Caki2 (cell line): Measurements from ENCODE around the gene LBX2. TPM values are rescaled to one million over a fixed set of nuclear protein-coding genes. Genes with fewer than 3 reads are reported as not detected.

Source experiments
- DNase-seq: peaks from one replicate; pipeline ENCODE4 v3.0.0-alpha.2; 2015; ENCODE audit warnings: low read depth
- in situ Hi-C: cut with HindIII; loops from 2 replicates; pipeline ENCODE4 v1.10.0; 2016; ENCODE audit warnings: low sequenced_read_pairs, low pct_unique_long_range_greater_than_20kb, mixed read lengths
- total RNA-seq: library from RNA; depleted of rRNA; stranded (reverse); fragments of >200 nt; shearing (Covaris generic); gene quantifications from 2 replicates; pipeline ENCODE4 v1.2.3, GENCODE V29; 2014; ENCODE audit warnings: low replicate concordance; rRNA removed

The LBX2 gene
- 28.5 and 41.0 TPM in 2 replicates for total RNA-seq

GRCh38 chr2:74499267-74499939 is at the start of gene LBX2:
LBX2 (minus strand) TSS chr2:74499603; CDS start chr2:74499537, 66 bp downstream.
- in situ Hi-C loops = no loop called here
- no peak for DNase-seq

GRCh38 chr2:74548285-74548899 is 49.0 kb upstream of the LBX2 start:
- DNase-seq = no peak
- in situ Hi-C loops = no loop called here

DNA sequence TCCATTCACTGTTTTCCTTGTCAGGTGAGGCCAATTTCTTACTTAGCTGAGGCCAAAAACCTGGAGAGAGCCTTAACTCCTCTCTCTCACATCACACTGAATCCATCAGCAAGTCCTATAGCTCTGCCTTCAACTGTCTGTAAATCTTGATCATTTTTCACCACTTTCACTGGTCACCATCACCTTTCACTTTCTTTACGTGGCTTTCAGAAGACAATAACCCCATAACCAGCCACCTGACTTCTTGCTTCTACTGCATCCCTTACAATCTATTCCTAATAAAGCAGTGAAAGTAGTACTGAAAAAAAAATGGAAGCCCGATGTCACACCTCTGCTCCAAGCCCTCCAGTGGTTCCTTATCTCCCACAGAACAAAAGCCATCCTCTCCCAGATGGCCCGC is 46.6 kb upstream of the LBX2 start:
- in situ Hi-C loops = no loop called here
- DNase-seq = no peak

DNA sequence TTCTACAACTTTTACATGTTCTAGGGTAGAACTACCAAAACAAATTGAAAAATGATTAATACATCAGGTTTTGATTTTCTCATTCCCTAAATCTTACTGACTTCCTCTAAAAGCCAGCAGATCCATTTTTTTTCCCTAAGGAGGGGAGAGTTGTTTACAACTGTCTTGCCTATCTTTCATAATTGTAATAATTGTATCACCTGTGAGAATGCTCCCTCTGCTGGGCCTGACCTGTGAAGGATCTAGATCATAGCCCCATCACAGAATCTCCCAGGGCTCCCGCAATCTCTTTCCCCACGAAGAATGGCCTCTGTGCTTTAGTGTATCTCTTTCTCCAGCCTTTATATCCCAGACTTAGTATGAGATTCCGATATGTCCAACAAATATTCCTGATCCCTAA is 45.2 kb upstream of the LBX2 start:
- DNase-seq = no peak

DNA sequence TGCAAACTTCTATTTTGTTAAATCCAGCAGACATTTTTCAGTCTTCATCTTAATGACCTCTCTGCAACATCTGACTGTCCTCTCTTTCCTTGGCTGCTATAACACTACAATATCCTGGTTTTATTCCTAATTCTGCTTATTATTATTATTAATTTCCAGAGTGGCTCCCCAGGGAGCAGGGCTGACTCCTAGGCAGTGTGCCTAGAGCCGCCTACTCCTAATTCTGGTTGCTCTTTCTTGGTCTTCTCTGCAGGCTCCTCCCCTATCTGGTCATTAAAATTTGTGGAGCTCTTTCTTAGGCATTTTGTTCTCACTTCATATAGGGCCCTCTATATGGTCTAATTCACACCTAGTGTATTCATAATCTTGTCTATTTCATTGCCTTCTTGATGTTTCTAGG is 43.6 kb upstream of the LBX2 start:
- in situ Hi-C loops = no loop called here

More for the DNA sequence above, 45.2 kb upstream of the LBX2 start:
- in situ Hi-C loops = no loop called here

DNA sequence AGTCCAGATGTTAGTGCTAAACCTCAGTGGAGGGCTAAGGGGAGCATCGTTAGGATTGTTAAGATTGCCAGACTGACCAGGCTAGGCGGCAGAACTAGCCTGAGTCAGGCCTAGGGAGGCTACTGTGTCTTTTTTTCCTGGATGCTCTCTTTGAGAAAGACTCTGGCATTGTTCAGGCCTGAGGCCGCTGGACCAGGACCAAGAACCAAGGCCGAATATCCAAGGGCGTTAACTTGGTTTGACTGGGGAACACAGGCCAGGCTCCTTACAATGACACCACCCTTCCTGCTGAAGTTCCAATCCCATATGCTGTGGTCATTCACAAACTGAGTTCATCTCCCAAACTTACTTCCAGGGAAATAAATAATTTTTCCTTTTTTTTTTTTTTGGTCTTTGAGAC is 40.9 kb upstream of the LBX2 start:
- no peak for DNase-seq
- in situ Hi-C loops = no loop called here

More for the DNA sequence above, 43.6 kb upstream of the LBX2 start:
- DNase-seq = no peak

DNA sequence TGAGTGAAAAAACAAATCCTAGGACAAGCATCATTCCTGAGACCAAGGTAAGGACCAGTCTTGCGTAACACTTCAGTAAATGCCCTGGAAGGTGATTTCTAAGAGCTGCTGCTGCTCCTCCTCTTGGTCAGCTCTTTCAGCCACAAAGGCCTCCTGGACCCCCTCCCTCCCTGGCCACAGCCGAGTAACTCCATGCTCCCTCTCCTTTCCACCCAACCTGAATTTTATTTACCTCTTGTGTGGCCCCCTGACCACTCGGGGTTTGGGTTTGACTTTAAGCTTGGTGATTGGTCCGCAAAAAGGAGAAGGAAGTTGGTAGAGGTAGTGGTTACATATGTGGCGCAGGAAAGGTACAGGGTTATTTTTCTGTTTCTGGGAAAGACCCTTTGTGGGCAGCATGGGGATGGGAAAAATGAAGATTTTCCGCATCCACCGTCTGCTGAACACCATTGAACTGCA is 39.5 kb upstream of the LBX2 start:
- in situ Hi-C loops = no loop called here
- DNase-seq = no peak

- in situ Hi-C loops = no loop called here
- DNase-seq = no peak
These were observed 37.7 kb upstream of the LBX2 start for GRCh38 chr2:74537140-74537539.

DNA sequence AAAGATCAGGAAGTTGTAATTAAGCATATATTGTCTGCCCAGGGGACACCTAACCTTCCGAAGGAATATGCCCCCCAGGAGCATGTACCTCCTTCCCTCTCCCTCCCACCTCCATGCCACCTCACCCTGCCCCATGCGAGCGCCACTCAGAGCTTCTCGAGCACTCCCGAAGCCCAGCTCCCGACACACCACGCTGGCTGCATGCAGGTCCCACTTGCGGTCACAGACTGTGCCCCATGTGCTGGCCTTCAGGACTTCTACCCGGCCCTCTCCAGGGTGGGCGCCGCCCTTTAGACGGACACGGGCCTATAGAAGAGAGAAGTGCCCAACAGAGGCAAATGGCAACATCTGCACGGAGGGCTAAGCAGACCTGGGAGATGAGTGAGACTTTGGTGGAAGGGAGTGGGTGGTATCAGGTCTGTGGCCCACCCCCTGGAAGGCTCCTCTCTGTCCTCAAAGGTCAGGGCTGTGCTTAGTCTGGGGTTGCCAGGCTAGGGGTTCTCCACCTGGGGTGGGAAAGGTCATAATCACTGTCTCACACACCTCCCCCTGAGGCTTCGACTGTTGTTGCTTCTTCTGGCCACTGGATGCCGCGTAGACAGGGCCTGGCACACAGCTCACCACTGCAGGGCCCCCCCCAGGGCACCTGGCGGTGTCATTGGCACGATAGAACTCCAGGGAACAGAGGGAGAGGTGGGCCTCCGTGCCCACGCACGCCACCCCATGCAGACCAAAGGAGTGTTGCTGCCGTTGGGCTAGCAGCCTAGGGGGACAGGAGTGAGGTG is 37.0 kb upstream of the LBX2 start:
- DNase-seq = no peak
- in situ Hi-C loops = no loop called here

DNA sequence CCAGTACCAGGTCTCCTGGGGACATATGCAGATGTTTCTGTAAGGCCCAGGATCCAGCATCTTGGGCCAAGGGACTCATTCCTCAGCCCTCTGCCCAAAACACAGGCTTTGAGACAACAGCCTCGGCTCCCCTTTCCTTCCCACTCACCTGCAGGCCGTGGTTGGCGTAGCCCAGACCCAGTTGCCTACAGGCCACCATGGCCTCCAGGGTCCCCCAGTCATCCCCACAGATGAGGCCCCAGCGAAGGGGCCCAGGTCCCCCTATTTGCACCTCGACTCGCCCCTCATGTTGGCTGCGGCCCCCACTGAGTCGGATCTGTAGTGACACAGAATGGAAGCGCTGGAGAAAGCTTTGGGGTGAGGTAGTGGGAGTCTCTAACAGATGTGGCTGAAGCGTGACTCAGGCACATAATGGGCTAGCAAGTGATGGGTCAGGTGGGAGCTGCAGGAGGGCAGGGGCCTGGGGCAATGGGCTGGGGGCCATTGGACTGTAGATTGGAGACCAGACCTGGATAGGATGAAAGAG is 36.1 kb upstream of the LBX2 start:
- in situ Hi-C loops = no loop called here

DNA sequence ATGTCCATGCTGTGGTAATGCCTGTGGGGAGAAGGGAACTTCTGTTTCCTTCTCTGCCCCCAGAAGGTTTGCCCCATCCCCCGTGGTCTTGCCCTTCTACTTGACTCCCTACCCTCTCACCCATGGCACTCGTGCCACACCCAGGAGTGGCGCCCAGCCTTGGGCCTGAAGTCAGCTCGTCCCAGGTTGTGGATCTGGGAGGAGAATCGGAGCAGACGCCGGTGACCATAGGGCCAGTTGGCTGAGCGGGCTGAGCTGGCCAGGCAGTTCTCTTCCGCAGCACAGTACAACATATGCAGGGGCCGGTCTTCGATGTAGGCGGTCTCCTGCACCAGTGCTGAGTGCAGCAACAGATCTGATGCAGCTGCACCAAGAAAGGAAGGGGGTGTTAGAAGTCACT is 35.0 kb upstream of the LBX2 start:
- DNase-seq = no peak
- in situ Hi-C loops = no loop called here

More for the DNA sequence above, 36.1 kb upstream of the LBX2 start:
- no peak for DNase-seq

DNA sequence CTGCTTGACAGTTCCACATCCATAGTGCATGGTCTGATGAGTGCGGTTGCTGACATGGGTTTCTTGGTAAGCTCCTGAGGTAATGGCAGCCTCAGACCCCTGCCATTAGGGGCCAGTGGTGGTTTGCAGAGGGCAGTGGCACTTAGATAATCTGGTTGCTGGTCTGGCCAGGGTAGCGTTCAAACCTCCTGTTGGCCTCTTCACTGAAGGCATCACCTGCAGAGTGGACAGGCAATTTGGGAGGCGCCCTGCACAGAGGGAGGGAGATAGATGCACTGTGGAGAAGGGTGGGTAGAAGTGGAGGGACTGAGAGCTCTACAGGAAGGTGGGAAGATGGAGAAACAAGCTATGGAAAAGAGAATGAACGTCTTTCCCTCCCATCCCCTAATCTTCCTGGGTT is 34.1 kb upstream of the LBX2 start:
- in situ Hi-C loops = no loop called here
- DNase-seq = no peak

- DNase-seq = peak; percentile 43
- in situ Hi-C loops = no loop called here
These were observed 32.8 kb upstream of the LBX2 start for GRCh38 chr2:74532222-74532621.

DNA sequence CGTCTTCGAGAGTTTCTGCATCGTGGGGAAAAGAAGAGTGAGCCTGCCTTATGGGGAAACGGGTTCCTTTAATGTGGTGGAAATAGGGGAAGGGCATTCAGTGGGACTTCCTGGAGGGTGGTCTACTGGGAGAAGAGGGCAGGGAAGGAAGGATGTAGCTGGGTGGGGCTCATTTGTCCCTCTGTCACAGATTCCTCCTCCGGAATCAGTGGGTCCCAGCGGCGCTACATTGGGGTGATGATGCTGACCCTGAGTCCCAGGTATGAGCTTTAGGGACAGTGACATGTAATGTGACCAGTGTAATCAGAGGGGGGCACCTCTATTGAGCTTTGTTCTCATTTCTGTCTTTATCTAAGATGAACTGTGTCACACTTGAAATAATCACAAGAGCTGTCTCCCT is 32.3 kb upstream of the LBX2 start:
- in situ Hi-C loops = no loop called here
- DNase-seq = no peak

GRCh38 chr2:74530239-74531187 is 31.1 kb upstream of the LBX2 start:
- peak; percentile 26 for DNase-seq
- in situ Hi-C loops = no loop called here

DNA sequence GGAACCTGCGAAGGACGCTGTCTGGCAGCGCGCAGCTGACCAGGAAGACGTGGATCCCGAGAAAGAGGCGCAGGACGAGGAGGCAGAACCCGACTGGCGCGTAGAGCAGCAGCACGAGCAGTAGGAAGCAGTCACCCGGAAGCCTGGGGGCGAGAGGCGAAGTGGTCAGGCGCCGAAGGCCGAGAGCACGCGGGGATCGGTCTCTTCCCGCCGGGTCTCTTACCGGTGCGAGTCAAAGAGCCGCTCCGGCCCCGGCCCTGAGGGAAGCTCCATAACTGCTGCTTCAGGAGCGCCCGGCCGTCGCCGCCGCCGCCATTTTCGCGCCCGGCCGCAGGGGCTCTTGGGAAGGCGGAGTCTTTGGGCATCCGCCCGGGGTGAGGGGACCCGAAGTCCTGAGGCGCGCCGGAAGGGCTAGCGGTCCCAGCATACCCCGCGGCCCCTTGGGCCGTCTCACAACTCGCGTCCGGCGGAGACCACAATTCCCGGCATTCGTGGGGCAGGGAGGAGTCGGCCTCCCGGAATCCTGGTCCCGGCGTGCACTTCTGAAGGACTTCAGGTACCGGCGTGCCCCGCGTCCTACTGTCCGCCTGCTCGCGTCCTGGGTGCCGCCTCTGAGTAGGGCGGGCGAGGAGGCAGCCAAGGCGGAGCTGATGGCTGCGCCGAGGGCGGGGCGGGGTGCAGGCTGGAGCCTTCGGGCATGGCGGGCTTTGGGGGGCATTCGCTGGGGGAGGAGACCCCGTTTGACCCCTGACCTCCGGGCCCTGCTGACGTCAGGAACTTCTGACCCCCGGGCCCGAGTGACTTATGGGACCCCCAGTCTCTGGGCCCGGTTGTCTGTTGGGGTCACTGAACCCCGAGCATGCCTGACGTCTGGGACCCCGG is 30.2 kb upstream of the LBX2 start, which contains the start of the genes AUP1 and HTRA2:
Gene AUP1 (minus strand): TSS at position 350 of the 882 bp plus-strand sequence. CDS start 77 bp downstream, at position 273.
Gene HTRA2 (plus strand): TSS at position 577 of the 882 bp plus-strand sequence. CDS start 74 bp downstream, at position 651.
- in situ Hi-C loops = no loop called here
- peak; percentile 98 for DNase-seq
